HG02885 (cell line): Measurements from ENCODE around the gene TMEM95.

Experiments used
- ATAC-seq: cut with Tn5 transposase; IDR thresholded peaks from one replicate; pipeline ENCODE4 v1.9.1; 2021; ENCODE audit warnings: mild to moderate bottlenecking; ENCODE audit not compliant: unreplicated experiment, poor library complexity

Gene TMEM95

DNA sequence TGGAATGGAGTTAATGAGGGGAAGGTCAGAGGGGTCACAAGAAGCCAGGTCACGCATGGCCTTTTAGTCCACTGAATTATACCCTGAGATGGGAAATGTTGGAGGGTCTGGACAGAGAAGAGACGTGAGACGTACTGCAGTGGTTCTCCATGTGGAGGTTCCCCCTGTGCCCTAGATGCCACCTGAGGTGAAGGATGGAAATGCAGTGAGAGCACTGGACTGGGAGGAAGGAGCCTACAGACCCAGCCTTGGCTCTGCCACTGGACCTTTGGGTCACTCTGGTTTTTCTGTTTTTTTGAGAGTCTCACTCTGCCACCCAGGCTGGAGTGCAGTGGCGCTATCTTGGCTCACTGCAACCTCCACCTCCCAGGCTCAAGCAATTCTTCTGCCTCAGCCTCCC is 41.2 kb downstream of the TMEM95 start:
- no peak for ATAC-seq

DNA sequence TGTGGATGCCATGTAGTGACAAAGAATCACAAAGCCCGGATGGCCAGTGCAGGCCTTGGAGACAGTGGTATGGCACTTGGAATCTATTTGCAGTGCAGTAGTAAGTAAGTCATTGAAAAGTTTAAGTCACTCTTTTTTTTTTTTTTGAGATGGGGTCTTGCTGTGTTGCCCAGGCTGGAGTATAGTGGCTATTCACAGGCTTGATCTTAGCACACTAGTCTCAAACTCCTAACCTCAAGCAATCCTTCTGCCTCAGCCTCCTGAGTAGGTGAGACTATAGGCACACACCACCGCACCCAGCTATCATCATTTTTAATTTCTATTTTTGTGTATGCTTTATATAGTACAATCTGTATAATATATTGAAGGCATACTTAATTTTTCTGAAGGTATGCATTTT is 43.7 kb downstream of the TMEM95 start:
- no peak for ATAC-seq

DNA sequence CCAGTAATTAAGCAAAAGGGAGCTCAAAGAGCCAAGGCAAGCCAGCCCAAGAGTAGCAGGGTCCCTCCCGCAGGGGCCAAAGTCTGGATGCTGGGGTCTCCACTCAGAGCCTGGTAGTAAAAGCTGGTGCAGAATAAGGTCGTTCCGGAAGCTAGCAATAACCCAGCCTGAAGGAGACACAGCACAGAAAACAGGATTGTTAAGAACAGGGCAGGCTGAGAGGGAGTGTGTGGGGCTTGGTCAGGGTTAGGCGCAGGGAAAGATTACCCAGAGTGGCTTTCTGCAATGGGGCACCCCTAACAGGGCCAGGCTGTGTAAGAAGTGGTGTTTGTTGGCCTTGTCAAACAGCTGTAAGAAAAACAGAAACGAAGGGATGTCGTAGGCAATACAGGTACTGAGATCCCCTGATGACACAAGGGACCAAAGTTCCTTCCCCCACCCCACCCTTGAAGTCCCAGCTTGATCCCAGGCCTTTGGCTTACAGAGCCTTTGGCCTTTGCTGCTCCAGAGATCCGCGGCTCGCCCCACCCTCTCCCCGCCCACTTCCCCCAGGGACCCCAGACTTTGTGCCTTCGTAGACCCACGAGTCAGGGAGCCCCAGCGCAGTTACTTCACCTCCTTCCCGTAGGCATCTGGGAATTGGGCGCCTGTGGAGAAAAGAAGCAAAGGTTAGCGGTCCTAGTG is 48.2 kb downstream of the TMEM95 start:
- no peak for ATAC-seq

DNA sequence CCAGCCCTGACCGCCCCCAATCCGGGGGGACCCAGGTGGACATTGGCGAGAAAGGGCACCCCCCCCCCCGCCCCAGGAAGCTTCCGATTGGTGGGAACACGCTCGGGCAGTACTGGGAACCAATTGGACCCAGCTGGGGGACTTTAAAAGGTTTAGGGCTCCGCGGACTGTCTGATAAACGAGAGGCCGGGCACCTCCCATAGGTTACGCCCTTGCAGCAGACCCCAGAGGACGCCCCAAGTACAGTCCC is 48.7 kb downstream of the TMEM95 start:
- no peak for ATAC-seq

DNA sequence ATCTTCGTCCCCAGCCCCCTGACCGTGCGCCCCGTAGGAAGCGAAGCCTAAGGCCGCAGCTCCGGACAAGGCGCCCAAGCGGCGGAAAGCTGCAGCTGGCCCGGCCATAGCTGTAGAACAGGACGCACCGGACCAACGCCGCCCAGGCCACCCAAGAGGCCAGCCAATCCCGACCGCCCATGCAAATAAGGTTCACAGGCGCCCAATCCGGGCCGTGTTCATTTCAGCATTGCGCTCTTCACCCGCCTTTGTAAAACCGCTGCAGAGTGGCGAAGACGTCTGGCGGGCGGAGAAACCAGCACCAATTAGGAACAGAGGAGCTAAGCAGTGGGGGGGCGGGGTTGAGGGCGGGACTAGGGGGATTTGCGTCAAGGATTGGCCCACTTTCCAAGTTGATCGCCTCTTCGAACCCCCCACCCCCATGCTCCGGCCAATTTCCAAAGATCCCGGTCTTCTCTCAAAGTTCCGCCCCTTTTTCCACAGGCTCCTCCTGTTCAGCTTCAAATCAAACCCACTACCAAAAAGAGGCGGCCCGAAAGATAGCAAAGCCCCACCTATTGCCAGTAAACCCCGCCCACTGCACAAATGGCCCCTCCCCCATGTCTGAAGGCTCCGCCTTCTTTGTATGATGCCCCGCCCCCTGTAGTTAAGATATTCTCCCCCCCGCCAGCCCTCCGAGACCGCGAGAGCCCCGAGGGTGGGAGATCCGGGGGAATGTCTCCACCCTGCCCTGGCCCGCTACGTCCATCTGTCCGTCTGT is 49.2 kb downstream of the TMEM95 start, which contains the start of gene TMEM256:
TSS of gene TMEM256 (minus strand) at position 121 of the 760 bp plus-strand sequence. CDS start at position 108, 13 bp downstream.
- ATAC-seq, result peak; percentile 96

DNA sequence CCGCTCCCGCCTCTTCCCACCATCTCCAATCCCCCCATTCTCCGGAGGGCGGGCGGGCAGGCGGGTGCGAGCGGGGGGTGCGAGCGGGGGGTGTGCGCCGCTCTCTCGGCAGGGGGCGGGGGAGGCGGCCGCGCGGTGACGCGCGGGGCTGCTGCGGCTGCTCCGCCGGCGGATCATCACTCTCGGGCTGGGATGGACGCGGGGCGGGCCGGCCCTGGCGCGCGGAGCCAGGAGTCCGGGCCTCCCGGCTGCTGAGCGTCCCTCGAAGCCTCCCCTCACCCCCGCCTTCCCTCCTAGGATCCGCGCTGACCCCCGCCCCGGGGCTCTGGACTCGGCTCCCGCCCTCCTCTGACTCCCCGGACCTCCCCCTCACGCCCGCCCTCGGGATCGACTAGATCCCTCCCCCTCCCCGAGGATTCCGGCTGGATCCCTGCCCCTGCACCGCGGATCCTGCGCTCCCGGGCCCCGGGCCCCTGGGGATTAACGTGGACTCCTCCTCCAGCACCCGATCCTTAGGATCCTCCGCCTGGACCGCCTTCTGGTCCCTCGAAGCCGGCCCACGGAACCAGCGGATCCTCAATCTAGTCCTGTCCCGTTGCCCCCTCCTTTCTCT is 49.9 kb downstream of the TMEM95 start:
- no peak for ATAC-seq

GRCh38 chr17:7405350-7406234 is 50.6 kb downstream of the TMEM95 start:
- ATAC-seq, result no peak

DNA sequence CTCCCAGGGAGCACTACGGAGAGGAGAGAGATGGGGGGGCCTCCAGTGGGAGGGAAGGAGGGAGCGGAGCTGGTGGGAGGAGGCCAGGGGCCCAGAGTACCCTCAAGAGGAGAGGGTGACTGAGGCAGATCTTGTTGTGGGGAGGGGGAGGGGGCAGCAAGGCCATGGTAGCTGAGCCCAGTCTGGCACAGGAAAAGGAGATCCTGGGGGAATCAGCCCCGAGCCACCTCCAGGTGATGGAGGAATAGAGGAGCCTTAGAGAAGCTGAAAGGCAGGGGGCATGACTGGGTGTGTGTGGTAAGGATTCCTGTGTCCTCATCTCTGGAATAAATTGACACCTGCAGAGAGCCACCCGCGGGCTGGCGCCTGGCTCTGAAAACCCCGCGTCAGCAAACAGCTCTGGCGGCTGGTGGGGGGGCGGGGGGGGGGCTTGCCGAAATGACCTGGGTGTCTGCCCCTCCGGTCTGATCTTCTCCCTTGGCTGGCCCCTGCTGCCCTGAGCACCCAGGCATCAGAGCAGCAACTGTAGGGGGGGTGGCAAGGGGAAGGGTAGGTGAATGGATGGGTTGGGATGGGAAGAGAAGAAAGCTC is 51.4 kb downstream of the TMEM95 start:
- no peak for ATAC-seq
